GM20000 (cell line): ENCODE data around the gene SMARCA1.

ENCODE experiments used
- DNase-seq: peaks from one replicate; pipeline ENCODE4 v3.0.0; 2012; ENCODE audit warnings: low spot score
- CTCF ChIP-seq: IDR thresholded peaks from 2 replicates; pipeline ENCODE4 v1.5.1; 2012; ENCODE audit warnings: mild to moderate bottlenecking, control low read depth; ENCODE audit errors: extremely low read depth, missing control alignments

SMARCA1 gene

GRCh38 chrX:129511689-129512088, 11.6 kb downstream of the SMARCA1 start:
- DNase-seq, result no peak
- no peak for TF ChIP-seq CTCF

DNA sequence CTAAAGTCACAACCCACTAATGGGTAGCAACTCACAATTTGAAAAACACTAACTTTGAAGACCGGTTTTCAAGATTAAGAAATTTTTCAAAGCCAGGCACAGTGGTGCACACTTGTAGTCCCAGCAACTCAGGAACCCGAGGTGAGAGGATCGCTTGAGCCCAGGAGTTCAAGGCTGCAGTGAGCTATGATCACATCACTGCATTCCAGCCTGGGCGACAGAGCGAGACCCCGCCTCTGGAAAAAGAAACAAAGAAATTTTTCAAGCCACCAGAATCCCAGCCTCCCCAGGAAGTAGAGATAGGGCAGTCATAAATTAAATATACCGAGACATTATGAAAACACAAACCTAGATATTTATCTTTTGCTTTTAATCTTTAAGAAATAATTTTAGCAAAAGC, 13.0 kb downstream of the SMARCA1 start:
- no peak for TF ChIP-seq CTCF
- no peak for DNase-seq

- DNase-seq, result no peak
- TF ChIP-seq CTCF, result no peak
Measured at GRCh38 chrX:129497146-129497843, 26.0 kb downstream of the SMARCA1 start.

DNA sequence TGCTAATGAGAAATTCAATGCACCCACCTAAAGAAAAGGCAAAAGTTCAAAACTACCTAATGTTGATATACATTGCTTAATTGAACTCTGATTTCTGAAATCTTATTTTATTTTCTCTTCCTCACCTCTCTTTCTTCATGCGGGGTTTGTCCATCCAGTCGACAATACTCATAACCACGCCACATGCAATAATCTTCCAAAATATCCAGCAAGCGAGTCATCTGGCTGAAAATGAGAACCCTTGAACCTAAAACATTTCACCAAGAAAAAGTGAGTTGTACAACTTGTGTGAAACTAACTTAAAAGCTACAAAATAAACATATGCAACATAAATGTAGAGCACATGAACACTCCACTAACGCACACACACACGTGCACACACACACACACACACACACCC, 26.7 kb downstream of the SMARCA1 start:
- no peak for TF ChIP-seq CTCF
- DNase-seq, result no peak

GRCh38 chrX:129495900-129496299, 27.4 kb downstream of the SMARCA1 start:
- DNase-seq, result no peak
- no peak for TF ChIP-seq CTCF

GRCh38 chrX:129494887-129495286, 28.4 kb downstream of the SMARCA1 start:
- TF ChIP-seq CTCF, result no peak
- DNase-seq, result no peak

- DNase-seq, result no peak
- no peak for TF ChIP-seq CTCF
Measured at GRCh38 chrX:129493643-129494042, 29.6 kb downstream of the SMARCA1 start.
